Kidney epithelial cell (primary cell): ENCODE data around the gene MACROD2. TPM values are rescaled to one million over a fixed set of nuclear protein-coding genes. Genes with fewer than 3 reads are reported as not detected.

Source experiments
- DNase-seq: peaks from one replicate; pipeline ENCODE4 v3.0.0-alpha.2; 2010; ENCODE audit warnings: low read depth
- H3K27me3 ChIP-seq: 2 replicates; pipeline ENCODE4 v1.6.0; 2011; ENCODE audit warnings: low read length; ENCODE audit not compliant: control insufficient read depth, insufficient read depth
- H3K36me3 ChIP-seq: 2 replicates; pipeline ENCODE4 v1.5.1; 2011; ENCODE audit warnings: low read length; ENCODE audit not compliant: control insufficient read depth, insufficient read depth
- H3K4me3 ChIP-seq: 2 replicates; pipeline ENCODE4 v1.5.1; 2011; ENCODE audit warnings: low read depth, mild to moderate bottlenecking, control low read depth, low read length
- CTCF ChIP-seq: IDR thresholded peaks from 2 replicates; pipeline ENCODE4 v1.5.1; 2011; ENCODE audit warnings: mild to moderate bottlenecking, moderate library complexity, low read length, control low read depth, inconsistent platforms; ENCODE audit not compliant: insufficient read depth, poor library complexity, severe bottlenecking
- total RNA-seq: library from RNA; depleted of rRNA; stranded (reverse); fragments of >200 nt; gene quantifications from 2 replicates; pipeline ENCODE4 v1.2.3, GENCODE V29; 2015

Gene MACROD2
- total RNA-seq, 1 donor from 2014 or later = 0.79 TPM

- Histone ChIP-seq H3K4me3 (no peak overlapping the region), H3K36me3 (no peaks in the 10 kb centered on the region), H3K27me3 (no peaks in the 10 kb centered on the region)
- DNase-seq = no peak
- no peak for TF ChIP-seq CTCF
Measured at GRCh38 chr20:14064333-14064732, 69.0 kb downstream of the MACROD2 start.

- Histone ChIP-seq H3K4me3 (no peak overlapping the region), H3K27me3 (no peaks in the 10 kb centered on the region), H3K36me3 (no peaks in the 10 kb centered on the region)
- DNase-seq = no peak
- TF ChIP-seq CTCF = no peak
Measured at GRCh38 chr20:14064921-14065320, 69.6 kb downstream of the MACROD2 start.

DNA sequence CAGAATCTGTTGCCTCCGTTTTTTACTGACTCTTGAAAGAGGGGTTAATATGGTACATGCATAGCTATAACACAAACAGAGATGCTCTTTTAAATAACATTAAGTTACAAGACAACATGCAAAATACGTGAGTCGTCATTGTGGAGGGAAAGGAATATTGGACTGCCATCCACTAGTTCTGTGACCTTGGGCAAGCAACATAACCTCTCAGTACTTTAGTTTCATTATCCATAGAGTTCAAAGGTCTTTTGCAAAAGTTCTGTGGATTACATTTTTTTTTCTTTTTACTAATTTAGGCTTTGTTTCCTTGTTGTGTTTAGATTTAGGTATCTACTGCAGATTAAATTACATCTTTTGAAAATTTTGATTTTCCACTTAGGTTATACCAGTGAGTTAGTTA is 70.5 kb downstream of the MACROD2 start:
- DNase-seq = no peak
- no peaks in the 10 kb centered on the region for H3K36me3 ChIP-seq
- H3K27me3 ChIP-seq = no peaks in the 10 kb centered on the region
- TF ChIP-seq CTCF = no peak
- H3K4me3 ChIP-seq = no peak overlapping the region

DNA sequence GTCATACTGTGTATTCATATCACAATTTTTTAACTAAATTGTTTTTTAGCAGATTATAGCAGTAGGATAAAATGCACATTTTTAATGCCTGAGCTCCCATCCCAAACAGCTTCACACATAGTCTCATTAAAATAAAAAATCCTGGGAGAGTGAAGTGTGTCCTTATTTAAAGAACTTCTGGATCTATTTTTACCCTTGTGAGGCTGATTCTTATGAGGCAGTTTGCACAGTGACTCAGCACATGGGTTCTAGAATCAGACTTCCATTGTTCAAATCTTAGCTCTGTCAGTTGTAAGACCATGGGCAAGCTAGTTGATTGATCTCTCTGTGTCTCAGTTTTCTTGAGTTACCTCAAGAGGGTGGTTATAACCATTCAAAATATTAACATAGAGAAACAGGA is 72.3 kb downstream of the MACROD2 start:
- TF ChIP-seq CTCF = no peak
- Histone ChIP-seq H3K4me3 (no peak overlapping the region), H3K36me3 (no peaks in the 10 kb centered on the region), H3K27me3 (no peaks in the 10 kb centered on the region)
- no peak for DNase-seq

DNA sequence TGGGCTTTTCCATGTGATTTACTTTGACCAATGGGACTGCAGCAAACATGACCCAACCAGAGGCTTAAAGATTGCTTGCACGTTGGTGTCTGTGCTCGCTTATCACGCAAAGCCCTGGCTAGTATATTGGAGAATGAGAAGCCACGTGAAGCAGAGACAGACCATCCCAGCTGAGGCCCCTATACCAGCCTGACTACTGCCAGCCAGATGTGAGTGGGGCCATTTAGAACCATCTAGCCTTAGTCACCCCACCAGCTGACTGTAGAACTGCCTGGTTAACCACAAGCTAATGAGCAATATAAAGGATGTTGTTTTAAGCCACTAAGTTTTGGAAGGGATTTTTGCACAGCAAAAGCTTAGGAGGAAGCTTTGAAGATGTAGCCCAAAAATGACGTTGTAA is 74.5 kb downstream of the MACROD2 start:
- Histone ChIP-seq H3K27me3 (no peaks in the 10 kb centered on the region), H3K4me3 (no peak overlapping the region), H3K36me3 (no peaks in the 10 kb centered on the region)
- DNase-seq = peak; percentile 59
- TF ChIP-seq CTCF = no peak

GRCh38 chr20:14093652-14094051 is 98.3 kb downstream of the MACROD2 start:
- H3K4me3 ChIP-seq = no peak overlapping the region
- no peaks in the 10 kb centered on the region for H3K36me3 ChIP-seq
- DNase-seq = no peak
- no peak for TF ChIP-seq CTCF
- no peaks in the 10 kb centered on the region for H3K27me3 ChIP-seq
